ENCODE data around the gene ARHGAP8. TPM values are rescaled to one million over a fixed set of nuclear protein-coding genes. Genes with fewer than 3 reads are reported as not detected.

Gene ARHGAP8
- polyA plus RNA-seq, 3 donors, result 0.03 TPM; not detected in 2

DNA sequence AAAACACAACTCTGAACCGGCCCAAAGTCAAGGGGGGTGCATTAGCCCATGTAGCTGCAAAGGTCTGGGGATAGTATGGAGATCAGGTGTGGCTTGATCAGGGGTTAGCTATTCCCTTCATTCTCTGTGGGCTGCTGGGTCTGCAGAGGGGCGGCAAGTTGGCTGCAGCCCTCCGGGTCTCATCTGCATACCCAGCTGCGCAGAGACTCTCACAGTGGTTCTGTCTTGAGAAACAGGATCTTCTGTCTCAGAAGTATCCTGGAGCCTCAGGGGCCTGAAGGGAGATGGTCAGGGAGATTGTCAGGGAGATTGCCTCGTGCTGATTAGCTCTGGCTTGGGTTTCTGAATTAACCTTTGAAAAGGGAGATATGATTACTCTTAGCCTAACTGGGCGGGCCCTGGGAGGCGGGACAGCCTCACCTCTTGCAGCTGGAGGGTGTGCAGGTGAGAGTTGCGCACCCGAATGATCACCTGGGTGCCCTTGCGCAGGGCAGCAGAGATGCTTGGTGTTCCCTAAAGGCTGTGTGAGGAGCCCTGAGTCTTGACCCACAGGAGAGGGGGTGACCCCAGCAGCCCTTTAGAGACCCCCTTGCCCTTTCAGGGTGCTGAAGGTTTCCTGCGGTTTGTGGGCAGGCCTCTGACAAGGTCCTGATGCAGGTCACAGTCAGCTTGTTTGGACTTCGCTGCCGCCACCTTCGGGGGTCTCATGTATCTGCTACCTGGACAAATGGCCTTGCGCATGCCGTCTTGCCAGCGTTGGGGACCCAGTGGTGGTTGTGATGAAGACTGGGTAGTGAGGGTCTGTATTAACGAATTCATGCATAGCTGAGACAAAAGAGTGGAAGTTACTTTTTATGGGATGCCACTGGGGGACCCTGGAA, 7.3 kb downstream of the ARHGAP8 start:
- Mint-ChIP-seq H3K27ac (no peak overlapping the region), H3K9me3 (peaks cover 0 to 6% (median 0%) of the 10 kb centered on the region in 7 donors), H3K4me1 (peaks cover under 1% of the 10 kb centered on the region), H3K36me3 (no peaks in the 10 kb centered on the region), H3K4me3 (no peak overlapping the region), H3K27me3 (ENCODE audit: low read depth in 3 of 3) (peaks cover 24 to 36% (median 26%) of the 10 kb centered on the region in 3 donors)
- Histone ChIP-seq H4K20me1 (ENCODE audit: insufficient read depth, low read length) (no peaks in the 10 kb centered on the region), H3K9ac (ENCODE audit: insufficient read depth, low read length, poor library complexity, severe bottlenecking) (no peak overlapping the region), H3K27me3 (ENCODE audit: control insufficient read depth in 2 of 2, insufficient read depth in 2 of 2, low read length in 2 of 2) (peaks cover 3 to 19% of the 10 kb centered on the region in 2 donors), H2AFZ (ENCODE audit: insufficient read depth, low read depth, low read length, poor library complexity, severe bottlenecking) (no peak overlapping the region), H3K36me3 (replicated peaks in 1 of 2; ENCODE audit: control insufficient read depth in 1 of 2, insufficient read depth in 2 of 2, low read length in 2 of 2) (no peaks in the 10 kb centered on the region), H3K4me1 (ENCODE audit: control insufficient read depth in 1 of 2, insufficient read depth in 2 of 2, low read length in 2 of 2) (no peaks in the 10 kb centered on the region), H3K4me3 (replicated peaks in 1 of 3; ENCODE audit: low read depth in 2 of 3, low read length in 3 of 3) (no peak overlapping the region), H3K79me2 (ENCODE audit: insufficient read depth, low read length) (no peaks in the 10 kb centered on the region), H3K27ac (ENCODE audit: low read depth in 1 of 2, low read length in 2 of 2) (no peak overlapping the region), H3K4me2 (replicated peaks; ENCODE audit: extremely low read depth, low read length, poor library complexity, severe bottlenecking) (no peak overlapping the region), H3K9me3 (replicated peaks in 1 of 2; ENCODE audit: control insufficient read depth in 1 of 2, insufficient read depth in 1 of 2, low read length in 2 of 2) (no peaks in the 10 kb centered on the region)
- TF ChIP-seq, protein P1, sequence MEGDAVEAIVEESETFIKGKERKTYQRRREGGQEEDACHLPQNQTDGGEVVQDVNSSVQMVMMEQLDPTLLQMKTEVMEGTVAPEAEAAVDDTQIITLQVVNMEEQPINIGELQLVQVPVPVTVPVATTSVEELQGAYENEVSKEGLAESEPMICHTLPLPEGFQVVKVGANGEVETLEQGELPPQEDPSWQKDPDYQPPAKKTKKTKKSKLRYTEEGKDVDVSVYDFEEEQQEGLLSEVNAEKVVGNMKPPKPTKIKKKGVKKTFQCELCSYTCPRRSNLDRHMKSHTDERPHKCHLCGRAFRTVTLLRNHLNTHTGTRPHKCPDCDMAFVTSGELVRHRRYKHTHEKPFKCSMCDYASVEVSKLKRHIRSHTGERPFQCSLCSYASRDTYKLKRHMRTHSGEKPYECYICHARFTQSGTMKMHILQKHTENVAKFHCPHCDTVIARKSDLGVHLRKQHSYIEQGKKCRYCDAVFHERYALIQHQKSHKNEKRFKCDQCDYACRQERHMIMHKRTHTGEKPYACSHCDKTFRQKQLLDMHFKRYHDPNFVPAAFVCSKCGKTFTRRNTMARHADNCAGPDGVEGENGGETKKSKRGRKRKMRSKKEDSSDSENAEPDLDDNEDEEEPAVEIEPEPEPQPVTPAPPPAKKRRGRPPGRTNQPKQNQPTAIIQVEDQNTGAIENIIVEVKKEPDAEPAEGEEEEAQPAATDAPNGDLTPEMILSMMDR (IDR thresholded peaks at IDR 0.05), result no peak
- no peak for DNase-seq
- WGBS (ENCODE audit: insufficient coverage), result 95% methylated on average over 17 of the region's 18 CpGs
- intact Hi-C loops (cut with micrococcal nuclease), result no loop called here

DNA sequence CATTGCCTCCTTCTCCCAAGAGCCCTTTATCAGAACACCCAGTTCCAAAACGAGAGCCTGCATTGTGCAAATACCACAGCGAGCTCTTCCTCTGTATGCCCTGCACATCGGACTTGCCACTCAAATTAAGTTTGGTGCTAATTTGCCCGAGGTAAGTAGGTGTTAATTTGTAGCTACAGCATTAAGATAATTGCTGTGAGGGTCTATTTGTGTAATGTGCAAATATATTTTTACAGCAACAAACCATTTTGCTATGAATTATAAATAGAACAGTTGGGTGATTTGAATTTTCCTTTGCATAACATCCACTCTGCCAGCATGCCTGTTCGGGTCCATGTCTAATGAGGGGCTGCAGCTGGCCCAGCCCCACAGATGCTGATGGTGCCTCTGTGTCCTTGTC, 8.1 kb downstream of the ARHGAP8 start:
- no peaks in the 10 kb centered on the region for H3K36me3 ChIP-seq (replicated peaks in 1 of 2; ENCODE audit: control insufficient read depth in 1 of 2, insufficient read depth in 2 of 2, low read length in 2 of 2)
- peaks cover 0 to 11% of the 10 kb centered on the region in 2 donors for H3K27me3 ChIP-seq (ENCODE audit: control insufficient read depth in 2 of 2, insufficient read depth in 2 of 2, low read length in 2 of 2)
- H3K4me1 ChIP-seq (ENCODE audit: control insufficient read depth in 1 of 2, insufficient read depth in 2 of 2, low read length in 2 of 2), result no peaks in the 10 kb centered on the region
- no peaks in the 10 kb centered on the region for H4K20me1 ChIP-seq (ENCODE audit: insufficient read depth, low read length)
- no peak overlapping the region for H2AFZ ChIP-seq (ENCODE audit: insufficient read depth, low read depth, low read length, poor library complexity, severe bottlenecking)
- no peaks in the 10 kb centered on the region for H3K36me3 Mint-ChIP-seq
- WGBS (ENCODE audit: insufficient coverage), result 78% methylated on average over 1 of the region's 5 CpGs
- no peak overlapping the region for H3K27ac ChIP-seq (ENCODE audit: low read depth in 1 of 2, low read length in 2 of 2)
- H3K4me3 ChIP-seq (replicated peaks in 1 of 3; ENCODE audit: low read depth in 2 of 3, low read length in 3 of 3), result no peak overlapping the region
- H3K4me2 ChIP-seq (replicated peaks; ENCODE audit: extremely low read depth, low read length, poor library complexity, severe bottlenecking), result no peak overlapping the region
- DNase-seq, result no peak
- intact Hi-C loops (cut with micrococcal nuclease), result no loop called here
- peaks cover 15 to 32% (median 21%) of the 10 kb centered on the region in 3 donors for H3K27me3 Mint-ChIP-seq (ENCODE audit: low read depth in 3 of 3)
- H3K9me3 Mint-ChIP-seq, result peaks cover 0 to 6% (median 0%) of the 10 kb centered on the region in 7 donors
- H3K9ac ChIP-seq (ENCODE audit: insufficient read depth, low read length, poor library complexity, severe bottlenecking), result no peak overlapping the region
- peaks cover 2% of the 10 kb centered on the region for H3K4me1 Mint-ChIP-seq
- peak overlapping the region in 1 of 7 donors; percentile 24 for H3K27ac Mint-ChIP-seq
- H3K9me3 ChIP-seq (replicated peaks in 1 of 2; ENCODE audit: control insufficient read depth in 1 of 2, insufficient read depth in 1 of 2, low read length in 2 of 2), result no peaks in the 10 kb centered on the region
- H3K79me2 ChIP-seq (ENCODE audit: insufficient read depth, low read length), result no peaks in the 10 kb centered on the region
- TF ChIP-seq, protein P1 (IDR thresholded peaks at IDR 0.05), result no peak
- no peak overlapping the region for H3K4me3 Mint-ChIP-seq

Data from CD14-positive monocyte (primary cell).